AG04450 (cell line): ENCODE results near the gene APBB3. TPM values are rescaled to one million over a fixed set of nuclear protein-coding genes. Genes with fewer than 3 reads are reported as not detected.

Experiments used
- CTCF ChIA-PET: fragments of 300-600, 350-600 bp; formaldehyde crosslinking; extraction: SDS; loops from one replicate; lab custom pipeline; 2022; ENCODE audit warnings: antibody characterized with exemption, inconsistent platforms; lab: Charles Lee
- POLR2A ChIA-PET: fragments of 350-600 bp; formaldehyde crosslinking; extraction: SDS; loops from one replicate; lab custom pipeline; 2021; ENCODE audit warnings: antibody characterized with exemption, inconsistent platforms; lab: Yijun Ruan, JAX
- DNase-seq: peaks from one replicate; pipeline ENCODE4 v3.0.0-alpha.2; 2011; ENCODE audit warnings: low read depth, low spot score
- H3K27ac ChIP-seq: one replicate; pipeline ENCODE4 v1.5.1; 2012; ENCODE audit warnings: low read depth, low read length, control low read depth
- H3K27me3 ChIP-seq: one replicate; pipeline ENCODE4 v1.6.0; 2012; ENCODE audit warnings: low read length; ENCODE audit not compliant: control insufficient read depth, insufficient read depth
- H3K4me3 ChIP-seq: 2 replicates; pipeline ENCODE4 v1.5.1; 2011; ENCODE audit warnings: mild to moderate bottlenecking, low read depth, low read length, control low read depth
- H3K9me3 ChIP-seq: 2 replicates; pipeline ENCODE4 v1.5.1; 2012; ENCODE audit warnings: low read length; ENCODE audit not compliant: control insufficient read depth, insufficient read depth
- CTCF ChIP-seq: IDR thresholded peaks from 2 replicates; pipeline ENCODE4 v1.5.1; 2011; ENCODE audit warnings: low read depth, low read length, control low read depth, inconsistent platforms
- polyA plus RNA-seq: library from polyadenylated mRNA; depleted of rRNA; stranded (reverse); fragments of >200 nt; gene quantifications from 2 replicates; pipeline ENCODE4 v1.2.3, GENCODE V29; 2011

The APBB3 gene
- polyA plus RNA-seq, 1 experiment, result 13.6 TPM

GRCh38 chr5:140545606-140546005, 18.8 kb downstream of the APBB3 start:
- no peak overlapping the region for H3K4me3 ChIP-seq
- ChIA-PET POLR2A (no interaction called here), CTCF (interaction anchor here (1.7 kb wide), 1 partner anchor 173 kb away, joined by 7 read pairs; no protein-coding TSS in a partner anchor)
- no peaks in the 10 kb centered on the region for H3K9me3 ChIP-seq
- DNase-seq, result no peak
- no peak overlapping the region for H3K27ac ChIP-seq
- H3K27me3 ChIP-seq, result no peaks in the 10 kb centered on the region
- no peak for TF ChIP-seq CTCF

- ChIA-PET CTCF (no interaction called here), POLR2A (no interaction called here)
- Histone ChIP-seq H3K27me3 (no peaks in the 10 kb centered on the region), H3K27ac (no peak overlapping the region), H3K4me3 (no peak overlapping the region), H3K9me3 (no peaks in the 10 kb centered on the region)
- DNase-seq, result no peak
- TF ChIP-seq CTCF, result no peak
These were observed 19.4 kb downstream of the APBB3 start for GRCh38 chr5:140544986-140545385.

GRCh38 chr5:140542972-140543371, 21.4 kb downstream of the APBB3 start:
- DNase-seq, result no peak
- POLR2A ChIA-PET, result no interaction called here
- Histone ChIP-seq H3K9me3 (no peaks in the 10 kb centered on the region), H3K27ac (no peak overlapping the region), H3K4me3 (no peak overlapping the region), H3K27me3 (no peaks in the 10 kb centered on the region)
- no peak for TF ChIP-seq CTCF
- CTCF ChIA-PET, result interaction anchor here (0.6 to 0.7 kb wide), 2 partner anchors 12 to 170 kb away, joined by 3 read pairs; no protein-coding TSS in a partner anchor

GRCh38 chr5:140540227-140540626, 24.2 kb downstream of the APBB3 start:
- Histone ChIP-seq H3K9me3 (no peaks in the 10 kb centered on the region), H3K27me3 (no peaks in the 10 kb centered on the region), H3K4me3 (no peak overlapping the region), H3K27ac (no peak overlapping the region)
- ChIA-PET POLR2A (interaction anchor here (0.6 kb wide), 1 partner anchor 24 kb away, joined by 3 read pairs; no protein-coding TSS in a partner anchor), CTCF (interaction anchor here (0.7 to 1.0 kb wide), 2 partner anchors 59 to 181 kb away, joined by 3 to 4 read pairs; no protein-coding TSS in a partner anchor)
- DNase-seq, result no peak
- TF ChIP-seq CTCF, result no peak

GRCh38 chr5:140524003-140524402, 40.4 kb downstream of the APBB3 start:
- Histone ChIP-seq H3K4me3 (no peak overlapping the region), H3K9me3 (no peaks in the 10 kb centered on the region), H3K27ac (no peak overlapping the region), H3K27me3 (no peaks in the 10 kb centered on the region)
- ChIA-PET CTCF (no interaction called here), POLR2A (no interaction called here)
- no peak for DNase-seq
- TF ChIP-seq CTCF, result no peak
